GM19324 (cell line): ENCODE measurements around the gene CTNND2.

ENCODE experiments used
- ATAC-seq: cut with Tn5 transposase; IDR thresholded peaks from one replicate; pipeline ENCODE4 v1.9.1; 2021; ENCODE audit warnings: mild to moderate bottlenecking, moderate library complexity; ENCODE audit not compliant: unreplicated experiment, low FRiP score

Gene CTNND2

DNA sequence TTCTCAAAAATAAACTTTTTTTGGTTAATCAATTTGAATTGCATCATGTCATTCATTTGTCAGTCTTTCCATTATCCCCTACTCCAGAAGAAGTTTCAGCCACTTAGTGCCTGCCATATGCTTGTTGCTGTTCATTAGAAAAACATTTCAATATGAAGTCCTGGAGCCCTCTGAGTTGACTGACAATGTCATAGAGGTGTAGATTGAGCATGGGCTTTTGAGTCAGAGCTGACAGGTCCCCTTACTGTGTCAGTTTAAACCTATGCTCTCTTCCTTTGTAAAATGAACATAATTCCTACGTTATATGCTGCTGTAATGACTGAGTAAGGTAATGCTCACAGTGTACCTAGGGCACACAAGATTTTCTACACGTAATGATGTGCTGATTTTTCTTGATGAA, 114.0 kb downstream of the CTNND2 start:
- ATAC-seq: no peak

DNA sequence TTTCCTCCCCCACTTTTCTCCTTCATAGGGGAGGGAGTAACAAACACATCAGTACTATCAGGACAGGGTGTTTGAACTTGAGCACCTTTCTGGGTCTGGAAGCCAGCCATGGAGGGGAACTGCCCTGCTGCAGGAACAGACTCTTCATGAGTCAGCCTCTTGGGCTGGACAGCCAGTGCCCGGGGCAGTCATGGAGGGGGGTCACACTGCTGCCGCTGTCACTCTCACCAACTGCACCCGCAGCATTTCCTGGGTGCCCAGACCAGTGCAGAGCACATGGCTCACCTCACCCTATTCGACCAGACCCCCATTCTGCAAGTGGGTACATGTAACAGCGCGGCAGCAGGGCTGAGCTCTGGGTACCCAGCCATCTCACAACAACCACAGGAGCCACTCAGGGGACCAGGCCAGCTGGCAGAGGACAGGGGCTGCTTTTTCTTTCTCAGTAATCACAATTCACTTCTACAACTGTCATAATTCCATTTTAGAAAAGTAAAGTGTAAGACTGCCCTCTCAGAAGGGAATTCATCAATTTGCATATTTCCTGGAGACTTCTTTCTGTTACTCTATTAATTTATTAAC, 118.4 kb downstream of the CTNND2 start:
- ATAC-seq: no peak

DNA sequence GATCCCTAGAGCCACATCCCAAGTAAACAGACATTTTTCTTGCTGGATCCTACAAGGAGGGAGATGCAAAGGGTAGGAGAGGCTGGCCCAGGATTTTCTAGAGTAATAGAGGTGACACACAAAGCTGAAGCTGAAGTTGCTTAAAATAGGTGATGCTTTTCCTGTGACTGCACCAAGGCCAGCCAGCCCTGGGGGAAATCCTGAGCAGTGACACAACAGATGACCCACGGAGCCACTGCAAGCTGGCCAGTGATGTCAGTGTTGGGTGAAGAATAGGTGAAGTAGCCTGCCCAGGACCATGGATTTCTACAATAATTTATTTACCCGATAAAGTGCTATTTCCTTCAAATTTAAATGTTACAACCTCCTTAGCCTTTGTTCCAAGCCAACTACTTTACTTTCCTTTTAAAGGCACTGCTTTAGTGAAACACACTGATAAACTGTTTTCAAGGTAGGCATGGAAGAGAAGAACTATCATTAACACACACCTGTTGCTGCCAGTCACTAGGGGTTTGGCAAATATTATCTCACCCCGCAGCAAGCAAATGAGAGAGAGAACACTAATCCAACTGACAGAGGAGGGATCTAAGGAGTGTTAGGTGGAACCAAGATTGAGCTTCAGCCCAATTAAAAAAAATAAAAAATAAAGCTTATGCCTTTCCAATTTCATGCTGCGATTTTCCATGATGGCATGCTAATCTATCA, 123.5 kb downstream of the CTNND2 start:
- no peak for ATAC-seq

DNA sequence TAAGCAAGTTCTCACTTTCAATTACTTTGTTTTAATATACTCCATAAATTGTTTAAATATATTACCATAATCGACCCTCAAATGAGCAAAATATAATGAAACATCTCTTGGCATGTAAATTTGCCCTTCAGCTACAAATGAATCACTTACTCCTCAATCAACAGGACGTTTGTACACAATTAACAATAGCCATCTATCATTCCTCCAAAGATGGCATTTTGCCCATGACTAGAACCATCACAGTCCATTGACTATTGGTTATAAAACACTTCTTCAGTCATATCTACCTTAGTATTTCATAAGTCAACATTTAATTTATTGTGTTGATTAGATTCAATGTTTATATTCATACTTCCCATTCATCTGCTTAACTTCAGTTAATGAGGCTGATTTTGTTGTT, 127.2 kb downstream of the CTNND2 start:
- ATAC-seq: no peak

DNA sequence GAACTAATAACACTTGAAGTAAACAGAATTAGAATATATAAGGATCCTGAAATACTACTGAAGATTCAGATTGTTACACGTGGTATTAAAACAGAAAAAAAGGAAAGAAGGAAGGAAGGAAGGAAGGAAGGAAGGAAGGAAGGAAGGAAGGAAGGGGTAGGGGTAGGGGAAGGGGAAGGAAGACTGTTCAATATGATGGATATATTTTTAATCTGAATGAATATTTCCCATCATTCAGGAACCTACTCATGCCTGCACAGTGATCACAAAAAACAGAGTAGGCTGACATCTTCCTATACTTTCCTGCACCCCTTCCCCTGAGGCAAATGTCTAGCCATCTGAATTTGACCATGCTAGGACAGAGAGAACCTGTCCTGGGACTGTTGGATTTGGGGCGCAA, 133.9 kb downstream of the CTNND2 start:
- no peak for ATAC-seq

DNA sequence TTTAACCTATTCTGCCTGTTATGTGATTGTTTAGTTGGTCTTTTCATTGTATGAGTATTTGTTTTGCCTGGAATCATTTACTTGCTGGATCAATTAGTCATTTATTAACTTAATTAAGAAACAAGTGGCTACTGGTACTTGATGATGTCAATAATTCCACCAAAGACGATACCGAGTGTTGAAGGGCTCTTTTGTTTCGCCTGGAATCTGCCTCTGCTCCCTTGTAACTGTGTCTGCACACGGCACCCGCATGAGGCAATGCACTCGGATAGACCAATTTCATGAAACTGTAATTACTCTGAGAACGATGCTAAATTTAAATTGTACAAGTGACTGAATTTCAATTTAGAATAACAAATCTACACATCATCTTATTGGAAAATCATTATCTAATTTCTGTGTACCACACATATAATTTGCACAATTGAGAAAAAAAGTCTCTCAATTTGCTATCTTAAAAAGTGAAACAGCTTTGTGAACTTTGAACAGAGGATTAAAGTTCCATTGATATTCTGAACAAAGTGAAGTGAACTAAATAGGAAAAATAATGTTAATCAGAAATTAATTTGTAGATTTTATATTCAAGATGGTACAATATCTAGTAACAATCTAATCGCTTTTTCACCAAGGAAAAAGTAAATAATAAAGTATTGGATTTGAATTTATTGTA, 143.2 kb downstream of the CTNND2 start:
- ATAC-seq: no peak

DNA sequence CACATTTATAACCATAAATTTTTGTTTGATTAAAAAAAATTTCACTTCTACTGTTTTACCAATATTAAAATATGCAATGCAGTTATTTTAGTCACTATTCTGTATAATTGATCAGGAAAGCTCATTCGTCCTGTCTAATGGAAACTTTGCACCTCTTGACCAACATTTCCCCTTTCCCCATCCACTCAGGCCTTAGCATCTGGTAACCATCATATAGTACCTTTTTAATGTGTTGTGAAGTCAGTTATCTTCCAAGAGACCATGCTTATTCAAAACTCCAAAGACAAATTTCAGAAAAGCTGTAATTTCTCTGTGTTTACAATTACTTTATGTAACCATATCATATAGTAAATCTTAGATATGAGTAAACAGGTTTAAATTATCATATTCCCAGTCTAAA, 145.9 kb downstream of the CTNND2 start:
- ATAC-seq: no peak

DNA sequence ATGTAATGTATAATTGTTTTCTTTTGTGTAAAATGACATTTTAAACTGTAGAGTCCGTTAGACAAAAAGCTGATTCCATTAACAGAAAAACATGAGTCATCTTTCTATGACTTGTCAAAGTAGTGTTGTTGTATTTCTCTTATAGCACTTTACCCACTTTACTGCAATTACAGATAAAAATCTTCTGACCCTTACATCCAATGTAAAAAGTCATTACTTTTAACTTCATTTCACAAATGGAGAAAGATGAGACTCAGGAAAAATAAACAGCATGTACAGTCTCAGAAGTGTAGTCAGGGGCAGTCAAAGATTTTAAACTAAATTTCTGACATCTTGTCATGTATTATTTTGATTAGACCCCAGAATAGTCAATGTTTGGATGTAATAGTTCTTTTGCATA, 146.6 kb downstream of the CTNND2 start:
- no peak for ATAC-seq

DNA sequence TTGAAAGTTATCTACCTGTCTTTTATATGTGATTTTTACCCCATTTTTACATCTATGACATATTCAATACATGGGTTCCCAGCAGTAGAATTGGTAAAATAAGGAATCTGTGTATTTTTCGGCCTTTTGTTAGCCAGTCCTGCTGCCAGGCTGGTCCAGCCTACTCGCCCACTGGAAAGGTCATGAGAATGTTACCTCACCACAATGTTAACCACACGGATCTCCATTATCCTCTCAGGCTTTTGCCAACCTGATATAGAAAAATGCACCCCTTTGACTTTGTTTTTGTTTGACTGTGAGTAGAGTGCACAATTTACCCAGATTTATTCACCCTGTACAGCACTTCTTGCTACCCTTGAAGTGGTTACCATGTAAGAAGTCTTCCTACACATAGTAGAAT, 167.2 kb downstream of the CTNND2 start:
- no peak for ATAC-seq

DNA sequence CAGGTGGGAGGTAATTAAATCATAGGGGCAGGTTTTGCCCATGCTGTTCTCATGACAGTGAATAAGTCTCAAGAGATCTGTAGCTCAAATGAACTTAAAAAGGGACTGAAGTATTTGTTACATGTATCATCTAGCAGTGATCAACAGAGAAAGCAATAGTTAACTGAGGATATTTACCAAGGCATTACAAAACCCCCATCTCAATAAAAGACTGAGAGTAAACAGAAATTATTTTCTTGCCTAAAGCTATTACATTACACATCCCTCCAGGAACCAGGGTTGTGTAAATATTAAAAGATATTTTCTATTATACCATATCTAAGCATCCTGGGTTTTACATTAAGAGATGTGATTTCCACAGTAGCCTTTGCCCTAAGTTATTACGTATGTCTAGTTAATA, 169.9 kb downstream of the CTNND2 start:
- ATAC-seq: no peak

DNA sequence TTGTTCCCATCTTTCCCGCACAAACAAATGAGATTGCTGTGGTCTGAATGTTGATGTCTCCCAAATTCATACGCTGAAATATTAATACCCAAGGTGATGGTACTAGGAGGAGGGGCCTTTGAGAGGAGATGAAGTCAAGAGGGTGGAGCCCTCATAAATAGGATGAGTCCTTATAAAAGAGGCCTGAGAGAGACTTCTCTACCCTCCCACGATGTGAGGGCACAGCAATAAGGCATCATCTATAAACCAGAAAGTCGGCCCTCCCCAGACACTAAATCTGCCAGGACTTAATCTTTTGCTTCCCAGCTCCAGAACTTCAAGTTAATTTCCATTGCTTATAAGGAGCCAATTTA, 170.4 kb downstream of the CTNND2 start:
- ATAC-seq: no peak

DNA sequence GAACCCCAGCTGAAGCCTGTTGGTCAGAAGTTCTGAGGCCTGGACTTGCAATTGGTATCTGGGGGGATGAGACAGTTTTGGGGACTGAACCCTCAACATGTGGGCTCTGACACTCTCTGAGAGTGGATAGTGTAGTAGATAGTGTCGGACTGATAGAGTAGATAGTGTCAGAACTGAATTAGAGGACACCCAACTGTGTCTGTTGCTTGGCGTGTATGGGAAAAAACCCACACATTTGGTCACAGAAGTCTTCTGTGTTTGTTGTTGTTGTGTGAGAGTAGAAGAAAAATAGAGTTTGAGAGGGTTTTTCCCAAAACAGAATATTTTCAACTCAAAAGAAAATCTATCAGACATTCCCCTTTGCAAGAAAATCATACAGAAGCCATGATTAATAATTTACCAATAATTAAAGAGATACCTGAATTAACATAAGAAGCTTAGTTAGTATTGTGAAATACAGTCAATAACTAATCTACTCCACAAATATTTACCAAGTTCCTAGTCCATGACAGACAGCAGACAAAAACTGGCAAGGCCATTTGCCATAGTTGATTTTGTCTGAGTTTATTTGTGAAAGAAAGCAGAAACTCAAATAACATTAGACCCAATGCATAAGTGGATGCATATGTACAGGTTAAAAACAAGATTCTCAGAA, 170.9 kb downstream of the CTNND2 start:
- ATAC-seq: no peak

DNA sequence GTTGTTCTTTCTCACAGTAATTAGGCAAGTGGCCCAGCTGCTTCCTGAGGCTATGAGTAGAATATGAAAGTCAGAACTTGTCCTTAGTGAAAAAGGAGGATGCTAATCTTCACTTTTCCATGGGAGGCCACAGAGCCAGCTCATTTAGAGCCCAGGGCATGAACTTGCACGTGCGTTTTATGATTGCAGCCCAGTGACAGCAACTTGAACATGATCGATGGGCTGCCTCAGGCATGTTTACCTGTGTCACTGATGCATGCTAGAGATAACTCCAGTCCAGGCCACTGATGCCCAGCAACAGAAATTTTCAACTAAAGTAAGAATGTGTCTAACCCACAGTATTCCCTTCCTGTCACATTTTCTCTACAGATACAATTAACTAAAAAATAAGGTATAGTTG, 179.3 kb downstream of the CTNND2 start:
- no peak for ATAC-seq

DNA sequence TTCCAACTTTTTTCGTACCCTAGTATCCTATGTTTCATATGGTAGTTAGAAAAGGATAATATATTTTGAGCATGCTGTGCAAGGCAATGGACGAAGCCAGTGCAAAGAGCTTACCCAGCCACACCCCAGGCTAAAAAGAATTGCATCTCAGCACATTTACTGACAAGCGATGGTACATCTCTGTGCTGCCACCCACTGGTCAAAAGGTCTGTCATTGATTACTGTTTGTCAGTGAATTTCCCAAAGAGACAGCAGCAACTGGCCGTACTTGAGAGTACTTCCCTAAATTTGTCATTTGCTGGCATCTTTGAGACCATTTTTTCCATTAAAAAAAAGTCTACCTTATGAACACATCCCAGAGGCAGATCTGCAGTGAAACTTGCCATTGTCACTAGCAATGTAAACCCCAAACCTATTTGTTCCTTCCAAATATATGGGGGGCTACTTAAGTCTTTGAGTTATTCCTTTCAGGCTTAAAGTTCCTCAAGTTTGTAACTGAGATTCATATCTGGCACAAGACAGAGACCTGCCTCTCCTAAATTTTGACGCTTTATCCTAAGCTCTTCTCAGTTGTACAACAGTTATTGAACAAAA, 184.3 kb downstream of the CTNND2 start:
- no peak for ATAC-seq

DNA sequence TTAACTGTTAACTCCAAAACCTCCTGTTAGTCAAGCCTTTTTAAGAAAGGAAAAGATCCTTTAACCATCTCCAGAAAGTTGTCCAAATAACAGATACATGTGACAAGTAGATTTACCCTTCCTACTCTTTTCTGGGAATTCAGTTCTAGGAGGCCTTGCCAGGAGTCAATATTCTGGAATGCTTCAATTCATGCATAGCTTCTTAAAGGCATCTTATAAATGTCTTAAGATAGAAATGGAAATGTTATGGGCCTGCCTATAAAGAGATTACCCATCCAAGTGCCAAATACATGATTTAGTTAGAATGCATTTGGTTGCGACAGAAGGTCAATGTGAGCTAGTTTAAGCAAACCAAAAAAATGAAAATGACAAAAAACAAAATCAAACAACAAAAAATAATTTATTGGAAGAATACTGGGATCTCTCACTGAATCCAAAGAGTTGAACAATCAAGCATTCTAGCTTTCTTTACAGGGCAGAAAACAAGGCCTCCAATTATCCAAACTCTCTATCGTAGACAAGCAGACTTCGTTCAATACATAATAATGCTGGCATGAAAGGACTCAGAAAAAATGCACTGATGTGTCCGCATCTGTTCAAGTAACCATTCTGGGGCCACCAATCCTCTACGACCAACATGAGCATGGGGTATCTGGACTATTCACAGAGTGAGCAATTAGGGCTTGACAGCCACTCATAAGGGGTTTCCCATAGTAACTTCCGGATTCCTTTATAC, 188.6 kb downstream of the CTNND2 start:
- ATAC-seq: no peak

DNA sequence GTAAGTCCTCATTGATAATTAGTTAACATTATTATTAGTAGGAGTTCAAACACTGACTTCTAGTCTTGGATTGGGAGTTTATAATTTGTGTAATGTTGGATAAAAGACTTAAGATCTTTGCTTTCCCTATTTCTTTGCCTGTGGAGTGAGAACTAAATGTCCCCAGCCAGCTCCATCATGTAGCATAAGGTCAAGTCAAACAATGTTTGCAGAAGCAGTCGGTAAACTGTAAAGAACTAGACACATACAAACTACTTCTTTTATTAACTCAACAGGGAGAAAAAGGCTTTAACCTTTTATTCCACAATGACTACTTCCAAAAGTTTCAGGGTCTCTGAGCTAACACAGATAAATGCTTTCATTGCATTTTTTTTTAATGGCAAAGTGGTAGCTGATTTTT, 192.3 kb downstream of the CTNND2 start:
- no peak for ATAC-seq

DNA sequence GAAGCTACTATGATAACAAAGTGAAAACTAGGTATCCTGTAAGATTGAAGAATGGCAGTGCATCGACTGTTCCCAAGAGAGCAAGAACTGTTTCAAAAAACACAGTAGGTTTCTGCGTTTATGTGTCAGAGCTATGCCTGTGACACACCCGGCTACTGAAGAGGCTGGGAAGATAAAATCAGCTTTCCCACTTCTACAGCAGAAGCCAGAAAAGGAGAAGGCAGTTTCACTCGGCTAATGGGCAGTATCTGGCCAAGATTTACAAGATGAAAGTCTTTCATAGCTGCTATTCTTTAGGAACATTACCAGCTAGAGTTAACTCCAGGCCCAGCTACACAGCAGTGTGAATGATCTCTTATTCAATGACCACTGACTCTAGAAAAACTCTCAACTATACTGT, 195.2 kb downstream of the CTNND2 start:
- no peak for ATAC-seq

DNA sequence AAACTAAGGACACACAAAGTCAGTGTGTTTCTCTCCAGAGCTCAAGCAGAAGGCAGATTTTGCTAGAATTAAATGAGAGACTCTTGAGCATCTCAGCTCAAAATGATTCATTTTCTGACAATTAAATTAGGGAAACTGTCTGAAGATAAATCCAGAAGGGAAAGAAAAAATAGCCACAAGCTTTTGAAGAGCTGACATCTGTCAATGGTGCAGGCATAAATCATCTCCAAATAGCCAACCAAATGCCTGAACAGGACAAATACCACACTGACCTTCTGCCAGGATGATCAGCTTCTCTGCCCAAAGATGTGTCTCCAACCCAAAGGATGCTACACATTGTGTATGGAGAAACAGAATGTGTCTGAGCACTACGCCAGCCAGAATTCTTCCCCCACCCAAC, 199.3 kb downstream of the CTNND2 start:
- ATAC-seq: no peak

DNA sequence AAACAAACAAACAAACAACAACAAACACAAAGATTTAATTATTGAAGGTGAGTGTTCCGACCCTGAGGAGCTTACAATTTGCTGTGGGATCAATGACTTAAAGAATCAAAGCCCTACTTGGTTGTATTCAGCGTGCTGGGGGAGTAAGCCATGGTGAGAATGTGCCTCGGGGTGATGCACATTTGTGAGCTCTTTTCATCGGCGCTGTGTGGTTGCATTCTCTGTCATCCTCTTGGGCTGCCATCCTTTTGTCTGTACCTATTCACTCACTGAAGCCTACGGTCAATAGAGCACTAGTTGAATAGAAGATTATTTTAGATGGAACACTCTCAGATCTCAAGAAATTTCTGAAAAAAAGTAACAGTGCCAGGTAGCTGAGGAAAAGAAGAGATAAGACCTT, 203.9 kb downstream of the CTNND2 start:
- ATAC-seq: no peak

DNA sequence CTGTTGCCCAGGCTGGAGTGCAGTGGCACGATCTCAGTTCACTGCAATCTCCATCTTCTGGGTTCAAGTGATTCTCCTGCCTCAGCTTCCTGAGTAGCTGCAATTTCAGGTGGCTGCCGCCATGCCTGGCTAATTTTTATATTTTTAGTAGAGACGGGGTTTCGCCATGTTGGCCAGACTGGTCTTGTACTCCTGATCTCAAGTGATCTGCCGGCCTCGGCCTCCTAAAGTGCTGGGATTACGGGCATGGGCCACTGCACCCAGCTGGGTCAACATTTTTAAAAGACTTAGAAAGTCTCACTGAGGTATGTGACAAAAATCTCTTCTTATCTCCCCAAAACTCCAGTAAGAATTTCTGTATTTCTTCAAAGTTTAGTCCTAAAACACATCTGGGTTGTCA, 211.6 kb downstream of the CTNND2 start:
- no peak for ATAC-seq

DNA sequence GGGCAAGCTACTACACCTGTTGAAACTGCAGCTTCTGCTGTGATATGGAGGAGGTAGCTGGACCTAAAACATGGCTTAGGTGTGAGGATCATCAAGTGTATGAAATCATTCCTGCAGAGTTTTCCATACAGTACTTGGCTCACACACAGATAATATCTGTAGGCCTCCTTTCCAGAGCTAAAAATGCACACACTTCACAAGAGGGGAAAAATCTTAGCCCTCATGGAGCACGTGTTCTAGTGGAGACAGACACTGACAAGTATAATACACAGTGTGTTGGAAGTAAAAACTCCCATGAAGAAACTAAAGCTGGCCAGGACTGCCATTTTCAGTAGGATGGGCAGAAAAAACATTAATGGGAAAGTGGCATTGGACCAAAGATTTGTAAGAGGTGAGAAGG, 216.7 kb downstream of the CTNND2 start:
- no peak for ATAC-seq
